NT2/D1 (cell line): ENCODE results near the gene SNTG2.

ENCODE experiments used
- DNase-seq: peaks from one replicate; pipeline ENCODE4 v3.0.0-alpha.2; 2011; ENCODE audit warnings: low read depth, low spot score
- H3K27me3 ChIP-seq: 2 replicates; pipeline ENCODE4 v1.6.0; 2011; ENCODE audit warnings: mild to moderate bottlenecking; ENCODE audit not compliant: insufficient read length, insufficient read depth
- H3K36me3 ChIP-seq: 2 replicates; pipeline ENCODE4 v1.6.1; 2011; ENCODE audit warnings: mild to moderate bottlenecking, low read length, mixed read lengths; ENCODE audit not compliant: insufficient read depth, insufficient read length
- H3K4me1 ChIP-seq: 2 replicates; pipeline ENCODE4 v1.5.1; 2011; ENCODE audit not compliant: insufficient read depth, insufficient read length
- H3K4me3 ChIP-seq: 2 replicates; pipeline ENCODE4 v1.5.1; 2011; ENCODE audit warnings: low read depth; ENCODE audit not compliant: insufficient read length
- H3K9ac ChIP-seq: 2 replicates; pipeline ENCODE4 v1.6.0; 2011; ENCODE audit warnings: low read depth; ENCODE audit not compliant: insufficient read length
- H3K9me3 ChIP-seq: 2 replicates; pipeline ENCODE4 v1.5.1; 2011; ENCODE audit warnings: mild to moderate bottlenecking, low read length; ENCODE audit not compliant: insufficient read depth
- SUZ12 ChIP-seq: IDR thresholded peaks from 2 replicates; pipeline ENCODE4 v1.6.1; 2011; ENCODE audit not compliant: insufficient read length, insufficient read depth; ENCODE audit errors: extremely low read depth
- YY1 ChIP-seq: IDR thresholded peaks from 2 replicates; pipeline ENCODE4 v1.6.1; 2011; ENCODE audit not compliant: insufficient read length, insufficient read depth
- ZNF274 ChIP-seq: IDR thresholded peaks from 2 replicates; pipeline ENCODE4 v1.6.1; 2011; ENCODE audit warnings: mild to moderate bottlenecking, low read depth, low read length

SNTG2 gene

DNA sequence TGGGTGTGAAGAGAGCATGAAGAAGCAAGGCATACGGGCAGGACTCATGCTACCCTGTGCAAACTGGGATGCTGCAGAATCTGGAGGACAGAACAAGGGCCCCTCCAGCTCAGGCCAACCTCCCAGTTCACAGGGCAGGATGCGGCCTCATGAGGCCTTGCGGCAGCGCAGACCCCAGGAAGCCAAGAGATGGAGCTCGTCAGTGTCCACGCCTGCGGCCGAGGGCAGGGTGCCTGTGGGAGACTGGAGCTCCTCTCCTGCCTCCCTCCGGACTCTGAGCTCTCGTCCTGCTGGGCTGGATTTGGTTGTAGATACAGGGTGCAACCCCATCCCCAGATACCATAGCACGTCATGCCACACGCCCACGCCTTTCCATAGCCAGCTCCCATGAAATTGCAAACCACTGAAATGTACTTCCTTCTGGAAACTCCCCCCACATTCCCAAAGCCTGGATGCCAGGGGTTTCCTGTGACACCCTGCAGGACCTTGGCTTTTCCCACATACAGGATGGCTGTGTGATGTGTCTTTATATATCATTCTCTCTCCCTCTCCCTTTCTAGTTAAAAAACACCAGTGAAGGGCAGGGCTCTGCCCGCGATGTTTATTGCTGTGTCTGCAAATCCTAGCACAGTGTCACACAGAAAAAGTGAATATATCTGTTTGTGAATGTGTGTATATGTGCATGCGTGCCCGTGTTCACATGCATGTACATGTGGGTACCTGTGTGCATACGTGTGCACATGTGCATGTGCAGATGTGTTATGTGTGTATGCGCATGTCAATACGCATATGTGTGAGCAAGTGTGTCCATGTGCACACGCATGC is 12.3 kb upstream of the SNTG2 start:
- H3K27me3 ChIP-seq: no peaks in the 10 kb centered on the region
- H3K4me3 ChIP-seq: no peak overlapping the region
- DNase-seq: no peak
- no peak overlapping the region for H3K9ac ChIP-seq
- H3K9me3 ChIP-seq: peaks cover 6% of the 10 kb centered on the region; the same call in 1 of the 2 replicates
- no peak for TF ChIP-seq YY1
- TF ChIP-seq ZNF274: no peak
- TF ChIP-seq SUZ12: no peak
- no peaks in the 10 kb centered on the region for H3K4me1 ChIP-seq
- H3K36me3 ChIP-seq: no peaks in the 10 kb centered on the region

DNA sequence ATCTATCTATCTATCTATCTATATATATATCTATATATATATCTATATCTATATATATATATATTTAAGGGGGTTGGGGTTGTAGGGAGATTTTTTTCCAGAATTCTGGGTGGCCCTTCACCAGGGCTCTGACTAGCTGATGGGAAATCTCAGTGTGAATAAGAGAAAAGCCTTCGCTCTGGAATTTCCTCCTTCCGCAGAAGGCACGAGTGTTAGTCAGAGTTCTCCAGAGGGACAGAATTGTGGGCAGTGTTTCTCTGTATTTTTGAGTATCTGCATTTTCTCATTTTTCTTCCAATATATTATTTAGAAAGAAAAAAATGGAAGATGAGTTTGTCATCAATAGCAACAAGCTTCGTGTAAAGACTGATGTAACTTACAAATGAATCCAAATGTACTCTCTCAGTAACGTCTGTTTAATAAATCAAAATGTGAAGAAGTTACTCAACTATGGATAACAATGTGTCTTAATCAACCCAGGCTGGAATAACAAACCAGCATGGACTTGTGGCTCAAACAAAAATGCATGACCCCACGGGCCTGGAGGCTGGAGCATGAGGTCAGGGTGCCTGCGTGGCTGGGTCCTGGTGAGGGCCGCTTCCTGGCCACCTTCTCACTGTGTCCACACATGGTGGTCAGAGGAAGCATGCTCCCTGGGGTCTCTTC is 10.6 kb upstream of the SNTG2 start:
- no peak overlapping the region for H3K4me3 ChIP-seq
- H3K9ac ChIP-seq: no peak overlapping the region
- H3K4me1 ChIP-seq: no peaks in the 10 kb centered on the region
- TF ChIP-seq ZNF274 (no peak), SUZ12 (no peak), YY1 (no peak)
- H3K9me3 ChIP-seq: peaks cover 2% of the 10 kb centered on the region; the same call in 1 of the 2 replicates
- no peak for DNase-seq
- H3K36me3 ChIP-seq: no peaks in the 10 kb centered on the region
- no peaks in the 10 kb centered on the region for H3K27me3 ChIP-seq

DNA sequence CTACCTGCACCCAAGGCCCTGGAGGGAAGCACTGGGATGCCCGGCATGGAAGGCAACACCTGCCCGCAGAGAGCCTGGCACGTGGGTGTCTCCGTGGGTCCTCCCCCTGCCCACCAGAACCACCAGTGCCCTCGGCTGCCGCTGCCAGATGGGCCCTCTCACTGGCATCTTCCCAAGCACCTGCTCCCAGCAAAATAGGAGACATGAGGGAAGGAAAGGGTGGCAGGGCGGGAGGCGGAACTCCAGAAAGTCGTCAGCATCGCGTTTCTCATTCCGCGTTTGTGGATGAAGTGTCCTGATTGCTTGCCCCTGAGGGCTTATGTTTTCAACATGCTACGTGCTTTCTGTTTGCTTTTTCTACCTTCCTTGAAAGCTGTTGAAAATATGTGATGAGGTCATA is 8.8 kb upstream of the SNTG2 start:
- no peaks in the 10 kb centered on the region for H3K9me3 ChIP-seq
- no peak overlapping the region for H3K9ac ChIP-seq
- H3K36me3 ChIP-seq: no peaks in the 10 kb centered on the region
- DNase-seq: no peak
- no peak overlapping the region for H3K4me3 ChIP-seq
- no peaks in the 10 kb centered on the region for H3K4me1 ChIP-seq
- H3K27me3 ChIP-seq: no peaks in the 10 kb centered on the region
- TF ChIP-seq SUZ12 (no peak), ZNF274 (no peak), YY1 (no peak)

DNA sequence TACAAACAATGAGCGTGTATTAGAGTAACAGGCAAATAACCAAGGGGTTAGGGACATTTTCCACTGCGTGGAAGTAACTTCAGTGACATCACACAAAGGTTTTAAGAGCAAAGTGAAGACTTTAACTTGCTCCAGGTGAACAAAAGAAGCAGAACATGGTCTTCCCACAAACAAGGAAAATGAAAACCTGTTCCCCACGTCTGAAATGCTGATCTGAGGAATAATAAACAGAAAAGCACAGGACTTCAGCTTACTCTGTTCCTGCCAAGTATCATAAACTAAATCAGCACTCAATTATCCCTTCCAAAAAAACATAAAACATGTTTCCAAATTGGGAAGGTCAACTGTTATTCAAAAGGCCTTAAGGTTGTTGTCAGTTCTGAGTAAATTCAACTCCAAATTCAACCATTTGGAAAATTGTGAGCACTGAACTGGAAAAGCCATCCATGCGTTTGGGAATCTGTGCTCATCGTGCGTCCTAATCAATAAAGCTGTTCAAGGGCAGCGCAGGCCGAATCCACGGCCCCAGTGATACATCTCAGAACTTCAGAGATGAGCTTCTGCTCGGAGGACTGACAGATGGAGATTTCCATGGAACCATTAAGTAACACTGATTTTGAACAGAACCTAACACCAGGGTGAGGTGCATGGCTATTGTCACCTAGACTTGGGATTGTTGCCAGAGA is 7.7 kb upstream of the SNTG2 start:
- H3K9ac ChIP-seq: no peak overlapping the region
- H3K36me3 ChIP-seq: no peaks in the 10 kb centered on the region
- H3K9me3 ChIP-seq: no peaks in the 10 kb centered on the region
- no peak overlapping the region for H3K4me3 ChIP-seq
- no peaks in the 10 kb centered on the region for H3K4me1 ChIP-seq
- H3K27me3 ChIP-seq: peaks cover 6% of the 10 kb centered on the region
- DNase-seq: no peak
- no peak for TF ChIP-seq YY1

DNA sequence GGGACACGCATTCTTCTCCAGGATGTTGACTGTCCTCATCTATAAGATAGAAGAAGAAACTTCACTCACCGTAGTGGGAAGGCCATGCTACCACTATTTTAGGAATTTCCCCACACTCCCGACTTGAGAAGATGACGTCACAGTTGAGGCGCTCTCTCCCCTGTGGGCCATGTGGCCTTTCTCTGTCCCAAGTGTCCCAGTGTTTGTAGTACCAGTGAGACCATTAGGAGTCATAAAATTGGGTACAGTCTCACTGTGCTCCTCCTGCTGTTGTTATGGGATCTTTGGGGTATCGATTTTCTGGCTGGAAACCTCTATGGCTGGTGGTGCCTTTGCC is 7.2 kb upstream of the SNTG2 start:
- TF ChIP-seq SUZ12 (no peak), YY1 (no peak), ZNF274 (no peak)
- Histone ChIP-seq H3K9ac (no peak overlapping the region), H3K27me3 (peaks cover 7% of the 10 kb centered on the region), H3K36me3 (no peaks in the 10 kb centered on the region), H3K4me3 (no peak overlapping the region), H3K4me1 (no peaks in the 10 kb centered on the region), H3K9me3 (no peaks in the 10 kb centered on the region)
- DNase-seq: no peak

DNA sequence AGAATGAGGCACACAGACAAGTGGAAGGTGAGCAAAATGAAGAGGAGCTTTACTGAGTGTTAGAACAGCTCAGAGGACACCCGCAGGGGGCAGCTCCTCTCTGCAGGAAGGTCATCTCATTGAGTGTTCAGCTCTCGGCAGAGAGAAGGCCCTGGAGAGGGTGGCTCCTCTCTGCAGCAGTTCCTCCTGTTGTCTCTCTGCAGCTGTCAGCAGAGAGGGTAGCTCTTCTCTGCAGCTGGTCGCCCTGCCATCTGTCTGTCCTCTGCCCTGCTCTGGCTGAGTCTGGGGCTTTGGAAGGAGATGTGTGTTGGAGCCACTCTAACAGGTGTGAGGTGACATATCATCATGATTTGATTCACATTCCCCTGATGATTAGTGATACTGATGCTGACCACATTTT is 6.8 kb upstream of the SNTG2 start:
- H3K9ac ChIP-seq: no peak overlapping the region
- H3K4me1 ChIP-seq: no peaks in the 10 kb centered on the region
- TF ChIP-seq SUZ12 (no peak), YY1 (no peak), ZNF274 (no peak)
- DNase-seq: no peak
- H3K36me3 ChIP-seq: no peaks in the 10 kb centered on the region
- H3K4me3 ChIP-seq: no peak overlapping the region
- H3K27me3 ChIP-seq: peaks cover 11% of the 10 kb centered on the region
- no peaks in the 10 kb centered on the region for H3K9me3 ChIP-seq

DNA sequence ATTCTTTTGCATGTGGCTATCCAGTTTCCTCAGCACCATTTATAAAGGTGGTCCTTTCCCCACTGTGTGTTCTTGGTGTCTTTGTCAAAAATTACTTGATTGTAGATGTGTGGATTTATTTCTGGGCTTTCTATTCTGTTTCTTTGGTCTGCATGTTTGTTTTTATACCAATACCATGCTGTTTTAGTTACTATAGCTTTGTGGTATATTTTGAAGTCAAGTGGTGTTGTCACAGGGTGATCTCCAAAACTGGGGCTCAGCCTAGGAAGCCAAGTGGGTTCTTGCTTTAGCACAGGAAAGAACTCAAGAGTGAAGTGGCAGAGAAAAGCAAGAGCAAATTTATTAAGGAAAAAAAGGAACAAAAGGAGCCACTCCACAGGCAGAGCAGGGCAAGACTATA is 6.0 kb upstream of the SNTG2 start:
- H3K9ac ChIP-seq: no peak overlapping the region
- TF ChIP-seq SUZ12 (no peak), ZNF274 (no peak), YY1 (no peak)
- H3K36me3 ChIP-seq: no peaks in the 10 kb centered on the region
- H3K9me3 ChIP-seq: no peaks in the 10 kb centered on the region
- H3K4me3 ChIP-seq: no peak overlapping the region
- H3K4me1 ChIP-seq: no peaks in the 10 kb centered on the region
- peaks cover 19% of the 10 kb centered on the region for H3K27me3 ChIP-seq
- DNase-seq: no peak
